MCF 10A (cell line): ENCODE data around the gene GRM7. TPM values are rescaled to one million over a fixed set of nuclear protein-coding genes. Genes with fewer than 3 reads are reported as not detected.

Source experiments
- BruUV-seq: library from RNA; stranded (reverse); fragments of 400-500 nt; replicated peaks from 2 replicates; lab custom pipeline; 2021; lab: Mats Ljungman, UMichigan
- CTCF ChIA-PET: fragments of 300-600 bp; sonication (Branson Sonifier 250); formaldehyde crosslinking; extraction: SDS; loops from one replicate; lab custom pipeline; 2021; ENCODE audit warnings: antibody characterized with exemption, inconsistent platforms; lab: Yijun Ruan, JAX
- POLR2A ChIA-PET: fragments of 300-600, 350-650 bp; sonication (Branson Sonifier 250); formaldehyde crosslinking; extraction: SDS; loops from one replicate; lab custom pipeline; 2020; ENCODE audit warnings: antibody characterized with exemption, inconsistent platforms; lab: Yijun Ruan, JAX
- DNase-seq: peaks from one replicate; pipeline ENCODE4 v3.0.0-alpha.2; 2018; ENCODE audit not compliant: unreplicated experiment
- H3K27ac Mint-ChIP-seq: one replicate; pipeline ENCODE4 v1.8.0; 2022; ENCODE audit warnings: mild to moderate bottlenecking, low read depth, mixed read lengths; ENCODE audit not compliant: unreplicated experiment
- H3K27me3 Mint-ChIP-seq: one replicate; pipeline ENCODE4 v1.8.0; 2022; ENCODE audit warnings: mixed read lengths; ENCODE audit not compliant: insufficient read depth, unreplicated experiment
- H3K36me3 Mint-ChIP-seq: one replicate; pipeline ENCODE4 v1.8.0; 2022; ENCODE audit warnings: mild to moderate bottlenecking, moderate library complexity, mixed read lengths; ENCODE audit not compliant: insufficient read depth, unreplicated experiment
- H3K4me1 Mint-ChIP-seq: one replicate; pipeline ENCODE4 v1.8.0; 2022; ENCODE audit warnings: mixed read lengths; ENCODE audit not compliant: insufficient read depth, unreplicated experiment
- H3K4me3 Mint-ChIP-seq: one replicate; pipeline ENCODE4 v1.8.0; 2022; ENCODE audit warnings: mild to moderate bottlenecking, moderate library complexity, mixed read lengths; ENCODE audit not compliant: unreplicated experiment
- H3K9me3 Mint-ChIP-seq: one replicate; pipeline ENCODE4 v1.8.0; 2022; ENCODE audit warnings: mixed read lengths; ENCODE audit not compliant: unreplicated experiment
- CTCF ChIP-seq: fragments of 200-600 bp; IDR thresholded peaks from one replicate; pipeline ENCODE4 v1.8.0; 2022; ENCODE audit warnings: antibody characterized with exemption, mild to moderate bottlenecking; ENCODE audit not compliant: unreplicated experiment
- intact Hi-C: fragments of 100-400 bp; cut with micrococcal nuclease; formaldehyde crosslinking; loops from 2 replicates; pipeline ENCODE4 v1.14.1; 2022
- total RNA-seq: library from RNA; stranded (reverse); gene quantifications from 2 replicates; pipeline ENCODE4 v1.2.3, GENCODE V29; 2022

GRM7 gene
- total RNA-seq, 1 experiment from 2014 or later = not detected

GRCh38 chr3:7669641-7670040 is 808.7 kb downstream of the GRM7 start:
- Mint-ChIP-seq H3K9me3 (no peaks in the 10 kb centered on the region), H3K36me3 (no peaks in the 10 kb centered on the region), H3K27ac (no peak overlapping the region), H3K4me1 (no peaks in the 10 kb centered on the region), H3K27me3 (no peaks in the 10 kb centered on the region), H3K4me3 (no peak overlapping the region)
- intact Hi-C loops = no loop called here
- no peak for DNase-seq
- ChIA-PET CTCF (no interaction called here), POLR2A (no interaction called here)
- TF ChIP-seq CTCF = no peak
- no TSS peak for BruUV-seq

- ChIA-PET POLR2A (interaction anchor here (0.7 kb wide), 1 partner anchor 71 kb away, joined by 3 read pairs; no protein-coding TSS in a partner anchor), CTCF (no interaction called here)
- H3K27me3 Mint-ChIP-seq = no peaks in the 10 kb centered on the region
- no peak for DNase-seq
- H3K4me1 Mint-ChIP-seq = peaks cover 18% of the 10 kb centered on the region
- intact Hi-C loops = no loop called here
- no peak for TF ChIP-seq CTCF
- H3K27ac Mint-ChIP-seq = no peak overlapping the region
- no peaks in the 10 kb centered on the region for H3K36me3 Mint-ChIP-seq
- no TSS peak for BruUV-seq
- H3K4me3 Mint-ChIP-seq = no peak overlapping the region
- H3K9me3 Mint-ChIP-seq = no peaks in the 10 kb centered on the region
Observed at GRCh38 chr3:7678521-7678920, 817.6 kb downstream of the GRM7 start.

GRCh38 chr3:7682822-7683229 is 821.9 kb downstream of the GRM7 start:
- Mint-ChIP-seq H3K4me3 (no peak overlapping the region), H3K4me1 (peaks cover 18% of the 10 kb centered on the region), H3K27me3 (no peaks in the 10 kb centered on the region), H3K27ac (peak overlapping the region; percentile 70), H3K36me3 (no peaks in the 10 kb centered on the region), H3K9me3 (no peaks in the 10 kb centered on the region)
- intact Hi-C loops = no loop called here
- no TSS peak for BruUV-seq
- CTCF ChIA-PET = interaction anchor here (0.6 to 0.9 kb wide), 3 partner anchors 13 to 76 kb away, joined by 3 read pairs; no protein-coding TSS in a partner anchor
- peak; percentile 92 for DNase-seq
- POLR2A ChIA-PET = interaction anchor here (1.2 kb wide), 1 partner anchor 14 kb away, joined by 4 read pairs; no protein-coding TSS in a partner anchor
- no peak for TF ChIP-seq CTCF

GRCh38 chr3:7683426-7683825 is 822.5 kb downstream of the GRM7 start:
- CTCF ChIA-PET = interaction anchor here (0.6 to 1.2 kb wide), 5 partner anchors 10 to 77 kb away, joined by 3 read pairs; no protein-coding TSS in a partner anchor
- TF ChIP-seq CTCF = no peak
- POLR2A ChIA-PET = interaction anchor here (0.5 to 1.2 kb wide), 2 partner anchors 14 to 1590 kb away, joined by 3 to 4 read pairs; no protein-coding TSS in a partner anchor
- Mint-ChIP-seq H3K27ac (peak overlapping the region; percentile 70), H3K4me3 (no peak overlapping the region), H3K9me3 (no peaks in the 10 kb centered on the region), H3K27me3 (no peaks in the 10 kb centered on the region), H3K36me3 (no peaks in the 10 kb centered on the region), H3K4me1 (peaks cover 18% of the 10 kb centered on the region)
- intact Hi-C loops = no loop called here
- DNase-seq = no peak
- BruUV-seq = no TSS peak
